Lung (tissue), 12 donors: ENCODE data around the gene C5. TPM values are rescaled to one million over a fixed set of nuclear protein-coding genes. Genes with fewer than 3 reads are reported as not detected.
"Not testable (repeated sequence)": the region's sequence is repeated elsewhere in the genome, so short reads cannot be mapped to it uniquely, and the experiment has no call there.

ENCODE experiments used
- ATAC-seq: fragments of 200-7000 bp; cut with Tn5 transposase; one replicate; pipeline ENCODE4 v1.9.1; 2020; ENCODE audit warnings: moderate number of reproducible peaks; ENCODE audit not compliant: insufficient read depth, low FRiP score
- DNase-seq, 3 donors: peaks; one replicate each; pipeline ENCODE4 v3.0.0-alpha.2; 2013 to 2017
- H3K27ac ChIP-seq, 2 donors: one replicate each; pipeline ENCODE4 v1.5.1; 2013; ENCODE audit warnings: mild to moderate bottlenecking in 2 of 2, moderate library complexity in 2 of 2, control low read depth in 1 of 2, inconsistent platforms in 1 of 2, low read depth in 1 of 2, low read length in 1 of 2
- H3K27me3 ChIP-seq, 3 donors: one replicate each; pipeline ENCODE4 v1.5.1; 2013; ENCODE audit warnings: low read length in 2 of 3; ENCODE audit not compliant: control insufficient read depth in 3 of 3, insufficient read depth in 3 of 3
- H3K36me3 ChIP-seq, 4 donors: one replicate each; pipeline ENCODE4 v1.5.1; 2013; ENCODE audit warnings: low read length in 4 of 4, mild to moderate bottlenecking in 1 of 4, moderate library complexity in 1 of 4; ENCODE audit not compliant: control insufficient read depth in 4 of 4, insufficient read depth in 4 of 4
- H3K4me1 ChIP-seq, 5 donors: one replicate each; pipeline ENCODE4 v1.5.1; 2013; ENCODE audit warnings: low read length in 5 of 5, mild to moderate bottlenecking in 2 of 5, moderate library complexity in 1 of 5; ENCODE audit not compliant: control insufficient read depth in 5 of 5, insufficient read depth in 5 of 5
- H3K4me3 ChIP-seq: one replicate; pipeline ENCODE4 v1.5.1; 2013; ENCODE audit warnings: mild to moderate bottlenecking, control low read depth, moderate library complexity
- H3K9ac ChIP-seq, 2 donors: one replicate each; pipeline ENCODE4 v1.5.1; 2013; ENCODE audit warnings: low read length in 2 of 2, control low read depth in 1 of 2; ENCODE audit not compliant: insufficient read depth in 1 of 2
- H3K9me3 ChIP-seq, 4 donors: one replicate each; pipeline ENCODE4 v1.5.1; 2013; ENCODE audit warnings: low read length in 3 of 4, mild to moderate bottlenecking in 1 of 4, moderate library complexity in 1 of 4; ENCODE audit not compliant: control insufficient read depth in 4 of 4, insufficient read depth in 3 of 4
- CTCF ChIP-seq: IDR thresholded peaks from 2 replicates; pipeline ENCODE4 v1.5.1; 2012; ENCODE audit warnings: mild to moderate bottlenecking; ENCODE audit errors: control extremely low read depth, extremely low read depth
- WGBS, 2 donors: extraction: QIAGEN DNeasy Blood & Tissue Kit; methylation state at CpG; one replicate each; pipeline ENCODE4 v1.1.7; 2013; 5-methylcytosine and 5-hydroxymethylcytosine counted together
- polyA plus RNA-seq, 2 donors: library from polyadenylated mRNA; stranded (reverse); fragments of 200-250 nt; gene quantifications; one replicate each; pipeline ENCODE4 v1.2.1, GENCODE V29; 2013
- total RNA-seq, 2 donors: library from RNA; depleted of rRNA in 1 of 2; stranded (reverse); fragments of >200 nt in 1 of 2; gene quantifications; one replicate each; pipeline ENCODE4 v1.2.1, GENCODE V29; 2014 to 2021
- donor health status: control.
- donor health status: control.
- donor health status: Bipolar disorder and iron deficiency.
- donor health status: healthy.
- donor health status: DM: yes; HTN: yes; CAD: no.

C5 gene
- total and polyA plus RNA-seq, 4 donors, result 9.5 to 53.2 (median 13.1) TPM

GRCh38 chr9:120974921-120975320 lies 75.2 kb downstream of the C5 start:
- no peak overlapping the region for H3K4me3 ChIP-seq
- no peak for ATAC-seq
- H3K36me3 ChIP-seq, result peaks cover 0 to 3% (median 2%) of the 10 kb centered on the region in 4 donors
- DNase-seq, result no peak
- no peak for TF ChIP-seq CTCF
- H3K9ac ChIP-seq, result no peak overlapping the region
- peaks cover 0 to 1% (median 0%) of the 10 kb centered on the region in 5 donors for H3K4me1 ChIP-seq
- no peak overlapping the region for H3K27ac ChIP-seq
- 34 to 63% methylated on average over 1 of the region's 1 CpG for WGBS, 2 donors
- no peaks in the 10 kb centered on the region for H3K9me3 ChIP-seq
- no peaks in the 10 kb centered on the region for H3K27me3 ChIP-seq

GRCh38 chr9:120974181-120974580 lies 75.9 kb downstream of the C5 start:
- no peak overlapping the region for H3K4me3 ChIP-seq
- DNase-seq, result no peak
- 74 to 90% methylated on average over 2 of the region's 2 CpGs for WGBS, 2 donors
- no peaks in the 10 kb centered on the region for H3K9me3 ChIP-seq
- H3K27ac ChIP-seq, result no peak overlapping the region
- peaks cover 0 to 1% (median 0%) of the 10 kb centered on the region in 5 donors for H3K4me1 ChIP-seq
- TF ChIP-seq CTCF, result no peak
- ATAC-seq, result no peak
- H3K27me3 ChIP-seq, result no peaks in the 10 kb centered on the region
- H3K36me3 ChIP-seq, result peaks cover 0 to 2% (median under 1%) of the 10 kb centered on the region in 4 donors
- H3K9ac ChIP-seq, result no peak overlapping the region

- Histone ChIP-seq H3K27ac (no peak overlapping the region), H3K4me1 (peaks cover 0 to 1% (median 0%) of the 10 kb centered on the region in 5 donors), H3K36me3 (peaks cover 0 to 1% (median 0%) of the 10 kb centered on the region in 4 donors), H3K4me3 (no peak overlapping the region), H3K27me3 (no peaks in the 10 kb centered on the region), H3K9ac (no peak overlapping the region), H3K9me3 (no peaks in the 10 kb centered on the region)
- ATAC-seq, result no peak
- DNase-seq, result no peak
- no peak for TF ChIP-seq CTCF
Measured at GRCh38 chr9:120971938-120972337, 78.1 kb downstream of the C5 start.

GRCh38 chr9:120971471-120971870 lies 78.6 kb downstream of the C5 start:
- not testable (repeated sequence) for H3K9ac ChIP-seq, H3K36me3 ChIP-seq, DNase-seq, H3K27me3 ChIP-seq, H3K4me1 ChIP-seq, H3K27ac ChIP-seq, ATAC-seq, H3K9me3 ChIP-seq, H3K4me3 ChIP-seq
- 95 to 97% methylated on average over 9 of the region's 9 CpGs for WGBS, 2 donors
